ENCODE measurements around the gene LEUTX.
"Not testable (repeated sequence)": the region's sequence is repeated elsewhere in the genome, so short reads cannot be mapped to it uniquely, and the experiment has no call there.

The LEUTX gene, protein sequence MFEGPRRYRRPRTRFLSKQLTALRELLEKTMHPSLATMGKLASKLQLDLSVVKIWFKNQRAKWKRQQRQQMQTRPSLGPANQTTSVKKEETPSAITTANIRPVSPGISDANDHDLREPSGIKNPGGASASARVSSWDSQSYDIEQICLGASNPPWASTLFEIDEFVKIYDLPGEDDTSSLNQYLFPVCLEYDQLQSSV
- 0 reads per million in 2 donors for total RNA-seq

DNA sequence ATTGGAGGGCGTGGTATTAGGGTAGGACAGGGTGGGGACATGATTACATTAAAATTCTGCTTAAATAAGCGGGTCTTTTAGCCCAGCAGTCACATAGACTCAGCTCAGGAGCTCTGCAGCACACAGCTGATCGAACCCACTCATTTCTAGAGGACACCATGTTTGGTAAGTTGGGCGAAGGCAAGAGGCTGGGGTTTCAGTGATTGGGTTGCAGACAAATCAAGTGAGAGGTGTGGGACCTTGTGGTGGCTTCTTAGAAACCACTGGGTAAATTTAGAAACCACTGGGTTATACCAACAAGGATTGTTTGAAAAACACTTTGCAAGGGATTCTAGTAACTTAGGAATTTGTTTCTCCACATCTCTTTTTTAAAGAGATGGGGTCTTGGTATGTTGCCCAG lies at the start of gene LEUTX:
LEUTX (plus strand) TSS at position 92 of the 400 bp plus-strand sequence; CDS start at position 159, 67 bp downstream.
- DNase-seq = peak in 1 of 5 experiments; percentile 93

DNA sequence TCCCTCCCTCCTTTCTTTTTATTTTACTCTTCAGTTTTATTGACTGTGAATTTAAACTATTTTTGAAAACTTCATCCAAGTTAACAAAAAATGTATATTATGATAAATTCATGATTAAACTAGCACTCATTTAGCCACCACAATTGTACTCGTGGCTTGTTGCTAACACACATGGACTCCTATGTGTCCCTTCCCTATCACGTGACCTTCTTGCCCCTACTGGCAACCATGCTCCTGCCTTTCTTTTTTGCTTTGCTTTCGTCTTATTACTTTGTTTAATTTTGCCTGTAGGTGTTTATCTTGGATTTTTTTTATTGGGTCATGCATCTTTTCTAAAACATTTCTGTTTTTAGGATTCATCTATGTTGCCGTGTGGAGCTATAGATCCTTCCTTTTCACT lies 49.1 kb upstream of the LEUTX start:
- DNase-seq = no peak

DNA sequence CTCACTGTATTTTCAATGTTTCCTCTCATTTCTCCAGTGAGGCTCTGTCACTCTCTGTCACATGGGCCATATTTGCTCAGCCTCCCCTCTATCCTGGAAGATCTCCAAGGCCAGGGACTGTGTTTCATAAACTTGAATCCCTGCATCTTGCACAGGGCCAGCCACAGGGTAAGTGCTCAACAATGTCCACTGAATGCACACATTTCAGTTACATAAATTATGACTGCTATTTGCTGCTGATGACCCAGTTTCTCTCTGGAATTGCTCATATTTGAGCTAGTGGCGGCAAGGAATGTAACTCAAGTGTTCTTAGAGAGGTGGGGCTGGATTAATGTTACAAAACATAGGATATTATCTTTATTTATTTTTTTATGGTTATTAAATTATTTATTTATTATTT lies 47.0 kb upstream of the LEUTX start:
- DNase-seq = no peak

DNA sequence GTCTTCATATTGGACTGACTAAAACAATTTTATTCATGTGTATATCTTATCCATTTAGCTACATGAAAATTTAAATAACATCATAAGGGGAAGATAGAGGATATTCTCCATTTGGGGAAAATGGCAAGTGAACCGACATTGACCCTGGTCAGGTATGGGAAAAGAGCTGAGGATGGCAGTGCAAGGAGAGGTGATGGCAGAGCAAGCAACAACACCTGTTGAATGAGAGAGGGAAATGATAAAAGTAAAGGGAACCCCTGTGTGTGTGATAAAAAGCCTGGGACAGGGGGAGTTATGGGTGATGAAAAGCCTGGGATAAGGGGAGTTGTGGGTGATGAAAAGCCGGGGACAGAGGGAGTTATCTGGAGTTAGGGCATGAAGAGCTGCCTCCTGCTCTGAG lies 44.8 kb upstream of the LEUTX start:
- no peak for DNase-seq

DNA sequence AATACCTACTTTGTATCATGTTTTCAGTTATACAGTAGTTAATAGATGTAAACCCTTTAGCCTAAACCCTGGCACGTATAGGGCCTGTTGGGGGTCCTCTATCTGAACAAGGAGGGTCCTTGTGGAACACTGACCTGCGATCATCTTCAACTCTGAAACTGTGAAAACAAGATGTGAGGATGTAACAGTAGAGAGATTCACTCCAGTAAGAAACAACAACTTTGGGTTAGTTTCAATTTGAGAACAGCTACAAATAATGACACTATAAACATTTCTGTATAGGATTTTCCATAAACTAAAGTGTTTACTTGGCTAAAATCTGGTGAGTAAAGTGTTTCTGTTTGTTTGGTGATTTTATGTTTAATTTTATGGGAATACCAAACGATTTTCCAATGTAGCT lies 43.0 kb upstream of the LEUTX start:
- no peak for DNase-seq

DNA sequence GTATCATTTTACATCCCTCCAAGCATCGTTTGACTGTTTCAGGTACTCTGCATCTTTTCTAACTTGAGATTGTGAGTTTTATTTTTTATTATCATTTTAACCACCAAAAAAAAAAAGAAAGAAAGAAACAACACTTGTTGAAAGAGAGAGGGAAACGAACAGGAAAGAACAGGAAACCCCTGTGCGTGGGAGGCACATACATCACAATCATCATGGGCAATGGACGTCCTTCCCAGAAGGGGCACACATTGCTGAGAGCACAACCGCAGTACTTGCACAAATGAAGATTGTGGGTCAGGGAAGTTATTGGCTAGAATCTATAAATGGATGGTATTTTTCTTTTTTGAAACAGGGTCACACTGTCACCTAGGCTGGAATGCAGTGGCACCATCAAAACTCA lies 42.6 kb upstream of the LEUTX start:
- no peak for DNase-seq

DNA sequence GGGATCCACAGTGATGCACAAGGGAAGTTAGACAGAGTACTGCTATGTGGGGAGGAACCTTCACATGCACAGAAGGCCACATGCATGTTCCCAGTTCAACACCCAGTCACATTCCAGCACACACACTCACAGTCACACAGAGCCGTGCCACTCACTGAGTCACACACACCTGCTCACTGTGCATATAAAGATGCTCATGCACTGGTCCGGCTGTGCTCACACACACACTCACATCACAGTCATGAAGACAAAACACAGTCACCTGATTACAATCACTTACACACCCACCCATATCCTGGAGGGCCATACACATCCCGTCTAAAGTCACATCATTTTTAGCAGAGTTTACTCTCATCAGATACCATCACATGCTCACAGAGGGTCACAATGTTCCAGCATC lies 41.3 kb upstream of the LEUTX start:
- peak in 1 of 5 experiments; percentile 72 for DNase-seq

DNA sequence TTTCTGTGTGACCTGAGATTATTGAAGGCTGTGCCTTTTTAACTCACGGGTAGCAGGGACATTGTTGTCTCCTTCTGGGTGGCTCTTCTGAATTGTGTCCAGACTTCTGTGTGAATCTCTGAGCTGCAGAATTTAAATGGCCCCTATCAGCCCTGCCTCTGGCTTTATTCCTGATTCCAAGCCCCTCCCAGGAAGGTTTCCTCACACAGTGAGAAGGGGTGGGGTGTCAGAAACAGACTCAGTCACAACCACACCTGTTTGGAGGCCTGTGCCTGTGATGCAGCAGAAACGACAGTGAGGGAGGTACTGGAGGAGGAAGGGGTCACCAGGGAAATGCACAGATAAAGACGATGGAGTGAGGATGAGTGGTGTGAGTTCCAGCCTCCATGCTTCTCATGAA lies 40.8 kb upstream of the LEUTX start, which contains the start of gene CLC:
CLC (minus strand) TSS at position 139 of the 400 bp plus-strand sequence; CDS start at position 62, 77 bp downstream.
- DNase-seq = no peak

DNA sequence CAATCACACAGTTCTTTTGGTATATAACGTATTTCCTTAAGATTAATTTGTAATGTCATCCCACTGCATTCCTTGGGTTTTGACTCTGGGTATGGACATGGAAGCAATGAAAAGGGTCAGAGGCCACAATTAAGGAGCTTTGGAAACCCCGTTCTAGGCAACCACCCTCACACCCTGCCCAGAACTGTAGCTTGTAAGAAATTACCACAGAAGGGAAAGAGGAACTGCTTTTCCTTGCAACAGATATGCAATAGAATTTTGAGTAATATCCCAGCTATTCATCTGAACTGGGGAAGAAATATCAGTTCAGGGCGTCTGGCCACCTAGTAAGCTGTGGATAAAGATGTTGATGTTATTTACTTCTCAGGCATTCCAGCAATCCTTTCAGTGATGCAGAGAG lies 39.8 kb upstream of the LEUTX start:
- no peak for DNase-seq

DNA sequence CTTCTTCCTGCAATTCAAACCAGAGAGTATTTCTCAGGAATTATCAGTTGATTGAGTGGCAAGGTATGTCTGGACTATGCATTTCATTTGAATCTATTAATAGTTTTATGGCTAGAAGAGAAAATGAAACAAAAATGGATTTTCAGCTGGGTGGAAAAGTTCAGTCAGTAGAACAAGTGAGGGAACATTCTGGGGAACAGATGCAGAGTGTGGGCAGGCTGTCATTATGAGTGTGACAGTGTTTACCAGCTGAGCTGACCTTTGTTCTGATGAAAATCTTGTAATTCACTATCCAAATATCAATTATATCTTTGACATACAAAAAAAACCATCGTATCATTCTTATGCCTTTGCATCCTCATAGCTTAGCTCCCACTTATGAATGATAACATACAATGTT lies 38.3 kb upstream of the LEUTX start:
- peak in 1 of 5 experiments; percentile 46 for DNase-seq

DNA sequence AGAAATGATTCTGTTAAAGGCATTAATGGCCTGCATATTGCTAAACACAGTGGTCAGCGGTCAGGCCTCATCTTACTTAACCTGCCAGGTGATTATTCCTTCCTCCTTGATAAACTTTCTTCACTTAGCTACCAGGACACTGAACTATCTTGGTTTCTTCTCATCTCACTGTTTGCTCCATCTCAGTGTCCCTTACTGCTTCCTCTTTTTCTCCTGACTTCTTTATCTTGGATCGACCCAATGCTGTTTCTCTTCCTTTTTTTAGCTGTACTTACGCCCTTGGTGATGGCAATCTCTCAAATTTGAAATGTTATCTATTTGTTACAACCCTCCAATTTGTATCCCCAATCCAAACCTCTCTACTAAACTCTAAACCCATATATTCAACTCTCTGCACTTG lies 33.0 kb upstream of the LEUTX start:
- no peak for DNase-seq

DNA sequence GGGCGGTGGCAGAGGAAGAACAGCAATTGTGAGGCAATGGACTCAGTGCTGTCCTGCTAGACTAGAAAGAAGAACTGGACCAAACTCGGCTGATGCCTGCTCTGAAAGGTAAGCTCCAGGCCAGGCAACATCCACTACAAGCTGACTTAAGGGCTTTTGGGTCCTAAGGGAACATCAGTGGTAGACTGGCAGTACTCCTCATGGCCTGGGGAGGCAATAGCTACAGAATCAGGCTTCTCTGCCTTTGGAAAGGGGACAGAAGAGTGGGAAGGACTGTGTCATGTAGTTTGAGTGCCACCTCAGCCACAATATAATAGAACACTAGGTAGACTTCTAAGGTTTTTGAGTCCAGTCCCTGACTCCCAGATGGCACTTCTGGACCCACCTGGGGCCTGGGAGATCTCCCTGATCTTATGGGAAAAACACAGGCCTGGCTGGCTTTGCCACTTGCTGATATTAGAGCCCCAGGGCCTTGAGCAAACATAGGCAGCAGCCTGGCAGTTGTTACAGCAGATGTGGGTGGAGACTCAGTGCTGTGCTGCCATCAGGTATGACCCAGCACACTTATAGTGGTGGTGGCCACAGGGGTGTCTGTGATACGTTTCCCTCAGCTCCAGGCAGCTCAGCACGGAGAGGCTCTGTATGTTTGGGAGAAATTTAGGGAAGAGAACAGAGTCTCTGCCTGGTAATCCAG lies 31.7 kb upstream of the LEUTX start:
- DNase-seq = no peak

DNA sequence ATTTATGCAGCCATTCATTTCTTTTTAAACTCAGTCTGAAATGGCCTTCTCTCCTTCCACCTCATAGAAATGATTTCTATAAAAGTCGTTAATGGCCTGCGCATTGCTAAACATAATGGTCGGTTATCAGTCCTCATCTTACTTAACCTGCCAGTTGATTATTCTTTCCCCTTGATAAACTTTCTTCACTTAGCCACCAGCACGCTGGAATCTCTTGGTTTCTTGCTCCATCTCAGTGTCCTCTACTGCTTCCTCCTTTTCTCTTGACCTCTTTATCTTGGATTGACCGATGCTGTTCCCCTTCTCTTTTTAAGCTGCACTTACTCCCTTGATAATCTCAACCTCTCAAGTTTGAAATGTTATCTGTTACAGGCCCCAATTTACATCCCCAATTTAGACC lies 28.7 kb upstream of the LEUTX start:
- DNase-seq = no peak

DNA sequence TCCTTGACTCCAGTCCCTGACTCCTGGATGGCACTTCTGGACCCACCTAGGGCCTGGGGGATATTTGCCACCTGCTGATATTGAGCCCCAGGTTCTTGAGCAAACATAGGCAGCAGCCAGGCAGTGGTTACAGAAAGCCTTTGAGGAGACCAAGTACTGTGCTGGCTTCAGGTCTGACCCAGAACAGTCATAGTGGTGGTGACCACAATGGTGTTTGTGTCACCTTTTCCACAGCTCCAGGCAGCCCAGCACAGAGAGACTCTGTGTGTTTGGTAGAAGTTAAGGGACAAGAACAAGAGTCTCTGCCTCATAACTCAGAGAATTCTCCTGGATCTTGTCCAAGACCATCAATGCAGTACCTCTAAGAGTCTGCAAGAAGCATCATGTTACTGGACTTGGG lies 26.3 kb upstream of the LEUTX start:
- DNase-seq = peak in 1 of 5 experiments; percentile 44

DNA sequence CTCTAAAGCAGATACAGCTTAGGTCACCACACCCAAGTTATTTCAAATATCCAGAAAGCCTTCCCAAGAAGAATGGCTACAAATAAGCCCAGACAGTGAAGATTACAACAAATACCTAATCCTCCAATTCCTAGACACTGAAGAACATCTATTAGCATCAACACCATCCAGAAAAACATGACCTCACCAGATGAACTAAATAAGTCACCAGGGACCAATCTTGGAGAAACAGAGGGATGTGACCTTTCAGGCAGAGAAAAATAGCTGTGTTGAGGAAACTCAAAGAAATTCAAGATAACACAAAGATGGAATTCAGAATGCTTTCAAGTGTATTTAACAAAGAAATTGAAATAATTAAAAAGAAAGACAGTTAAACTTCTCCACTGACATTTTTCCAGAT lies 25.9 kb upstream of the LEUTX start:
- no peak for DNase-seq

DNA sequence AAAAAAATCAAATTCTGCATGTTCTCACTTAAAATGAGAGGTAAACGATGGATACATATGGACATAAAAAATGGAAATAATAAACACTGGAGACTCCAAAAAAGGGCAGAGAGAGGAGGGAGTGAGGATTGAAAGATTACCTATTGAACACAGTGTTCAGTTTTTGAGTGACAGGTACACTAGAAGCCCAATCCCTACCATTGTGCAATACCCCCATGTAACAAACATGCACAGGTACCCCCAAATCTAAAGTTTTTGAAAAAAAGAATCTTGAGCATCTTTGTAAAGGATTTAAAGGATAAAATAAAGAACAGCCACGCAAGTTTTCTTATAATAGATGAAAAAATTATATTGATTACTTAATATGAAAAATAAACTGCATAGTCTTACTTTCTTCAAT lies 24.1 kb upstream of the LEUTX start:
- no peak for DNase-seq

DNA sequence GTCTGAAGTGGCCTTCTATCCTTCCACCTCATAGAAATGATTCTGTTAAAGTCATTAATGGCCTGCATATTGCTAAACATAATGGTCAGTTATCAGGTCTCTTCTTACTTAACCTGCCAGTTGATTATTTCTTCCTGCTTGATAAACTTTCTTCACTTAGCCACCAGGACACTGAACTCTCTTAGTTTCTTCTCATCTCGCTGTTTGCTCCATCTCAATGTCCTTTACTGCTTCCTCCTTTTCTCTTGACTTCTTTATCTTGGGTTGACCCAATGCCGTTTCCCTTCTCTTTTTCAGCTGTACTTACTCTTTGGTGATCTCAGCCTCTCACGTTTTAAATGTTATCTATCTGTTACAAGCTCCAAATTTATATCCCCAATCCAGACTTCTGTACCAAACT lies 23.7 kb upstream of the LEUTX start:
- DNase-seq = no peak

DNA sequence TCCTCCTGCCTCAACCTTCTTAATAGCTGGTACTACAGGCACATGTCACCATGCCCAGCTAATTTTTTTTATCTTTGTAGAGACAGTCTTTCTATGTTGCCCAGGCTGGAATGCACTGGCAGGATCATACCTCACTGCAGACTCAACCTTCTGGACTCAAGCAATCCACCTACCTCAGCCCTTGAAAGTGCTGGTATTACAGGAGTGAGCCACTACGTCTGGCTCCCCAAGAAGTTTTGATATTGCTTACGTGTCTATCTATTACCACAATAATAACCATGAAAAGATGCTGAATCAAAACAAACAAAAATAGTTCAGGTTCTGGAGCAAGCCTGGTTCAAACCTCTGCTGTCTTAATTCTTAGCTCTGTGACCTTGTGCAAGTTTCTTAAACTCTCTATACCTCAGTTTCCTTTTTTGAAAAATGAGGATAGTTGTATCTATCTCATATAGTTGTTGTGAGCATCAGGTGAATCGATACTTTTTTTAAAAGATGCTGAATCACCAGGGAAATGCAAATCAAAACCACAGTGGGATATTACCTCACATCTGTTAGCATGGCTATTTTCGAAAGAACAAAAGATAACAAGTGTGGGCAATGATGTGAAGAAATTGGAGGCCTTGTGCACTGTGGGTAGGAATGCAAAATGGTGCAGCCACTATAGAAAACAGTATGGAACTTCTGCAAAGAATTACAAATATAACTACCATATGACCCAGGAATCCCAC lies 19.0 kb upstream of the LEUTX start:
- DNase-seq = peak in 1 of 5 experiments; percentile 70

DNA sequence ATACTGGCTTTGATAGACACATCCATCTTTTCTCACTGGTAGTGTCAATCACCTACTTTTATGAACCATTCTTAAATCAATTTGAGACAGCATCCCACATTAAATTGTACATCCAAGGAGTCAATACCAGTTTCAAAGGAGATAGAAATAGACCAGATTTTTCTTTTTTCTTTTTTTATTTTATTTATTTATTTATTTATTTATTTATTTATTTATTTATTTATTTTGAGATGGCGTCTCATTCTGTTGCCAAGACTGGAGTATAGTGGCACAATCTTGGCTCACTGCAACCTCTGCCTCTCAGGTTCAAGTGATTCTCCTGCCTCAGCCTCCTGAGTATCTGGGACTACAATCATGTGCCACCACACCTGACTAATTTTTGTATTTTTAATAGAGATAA lies 16.8 kb upstream of the LEUTX start:
- DNase-seq = not testable (repeated sequence)

DNA sequence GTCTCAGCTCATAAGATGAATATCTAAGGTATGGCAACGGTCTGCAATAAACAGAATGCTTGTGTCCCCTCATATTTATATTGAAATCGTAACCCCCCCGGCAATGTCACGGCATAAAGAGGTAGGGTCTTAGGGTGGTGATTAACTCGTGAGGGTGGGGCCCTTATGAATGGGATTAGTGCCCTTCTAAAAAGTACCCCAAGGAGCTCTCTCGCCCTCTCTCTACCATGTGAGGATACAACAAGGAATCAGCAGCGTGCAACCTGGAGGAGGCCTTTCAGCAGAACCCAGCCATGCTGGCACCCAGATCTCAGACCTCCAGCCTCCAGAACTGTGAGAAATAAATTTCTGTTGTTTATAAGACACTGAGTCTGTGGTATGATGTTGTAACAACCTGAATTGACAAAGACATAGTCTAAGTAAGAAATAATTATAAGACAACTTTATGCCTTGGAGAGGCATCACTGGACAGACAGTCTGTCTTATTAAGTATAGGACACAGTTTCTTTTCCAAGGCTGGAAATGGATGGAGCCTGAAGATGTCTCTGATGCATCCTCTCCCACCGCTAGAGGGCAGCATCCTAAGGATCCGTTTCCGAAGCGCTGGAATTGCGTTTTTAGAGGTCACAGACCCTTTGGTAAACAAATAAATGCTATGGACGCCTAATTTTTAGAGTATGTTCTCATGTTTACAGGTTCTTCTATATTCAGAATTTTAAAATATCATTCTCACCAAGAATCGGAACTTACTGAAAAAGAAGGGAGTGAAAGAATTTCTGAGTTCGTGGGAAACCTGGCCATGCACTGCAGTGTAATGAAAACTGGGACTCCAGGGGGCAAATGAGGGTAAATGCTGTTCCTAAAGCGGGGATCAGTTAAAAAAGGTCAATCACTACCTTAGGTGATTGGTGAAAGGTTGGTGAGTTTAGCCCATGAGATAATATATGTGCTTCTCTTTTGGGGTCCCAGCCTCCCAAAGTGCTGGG lies 13.3 kb upstream of the LEUTX start:
- DNase-seq = peak in 3 of 5 experiments; percentile 2 to 15 (median 14)

DNA sequence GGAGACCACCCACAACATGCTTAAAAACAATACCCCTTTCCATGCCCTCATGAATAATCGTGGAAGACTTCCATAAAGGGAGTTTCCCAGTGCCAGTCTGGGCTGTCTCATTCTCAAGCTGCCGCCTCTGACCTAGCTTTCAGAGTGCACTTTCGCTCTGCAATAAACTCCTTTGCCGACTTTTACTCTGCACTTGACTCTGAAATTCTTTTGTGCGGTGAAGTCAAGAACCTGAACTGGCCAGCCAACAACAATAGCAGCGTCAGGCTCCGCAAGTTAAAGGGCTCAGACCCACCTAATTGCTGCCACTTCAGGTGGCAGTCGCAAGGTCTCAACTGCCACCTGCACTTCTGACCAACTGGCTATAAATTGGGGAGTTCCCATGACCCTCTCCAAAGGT lies 10.3 kb upstream of the LEUTX start:
- DNase-seq = no peak

DNA sequence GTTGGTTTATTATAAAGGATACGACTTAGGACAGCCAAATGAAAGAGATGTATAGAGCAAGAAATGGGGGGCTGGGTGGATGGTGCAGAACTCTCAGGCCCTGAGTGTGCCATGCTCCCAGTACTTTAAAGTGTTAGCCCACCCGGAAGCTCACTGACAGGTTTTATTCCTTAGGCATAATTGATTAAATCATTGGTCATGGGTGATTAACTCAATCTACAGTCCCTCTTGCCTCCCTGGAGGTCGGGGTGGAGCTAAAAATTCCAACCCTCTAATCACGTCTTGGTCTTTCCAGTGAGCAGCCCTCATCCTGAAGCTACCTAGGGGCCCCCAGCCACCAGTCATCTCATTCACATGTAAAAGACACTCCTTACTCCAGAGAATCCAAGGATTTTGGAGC lies 9.9 kb upstream of the LEUTX start:
- DNase-seq = no peak

DNA sequence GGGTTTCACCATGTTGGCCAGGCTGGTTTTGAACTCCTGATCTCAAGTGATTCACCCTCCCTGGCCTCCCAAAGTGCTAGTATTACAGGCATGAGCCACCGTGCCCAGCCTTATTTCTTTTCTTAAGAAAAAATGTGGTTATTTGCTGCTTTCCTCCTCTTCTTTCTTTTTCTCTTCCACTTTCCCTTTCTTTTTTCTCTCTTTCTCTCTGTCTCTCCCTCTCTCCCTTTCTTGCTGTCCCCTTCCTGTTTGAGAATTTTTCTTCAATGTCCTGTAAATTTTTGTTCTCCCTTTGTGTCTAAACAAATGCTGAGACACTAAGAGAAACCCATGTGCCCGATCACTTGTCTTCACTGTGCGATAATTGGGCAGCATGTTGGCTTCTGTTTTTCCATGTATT lies 2.2 kb downstream of the LEUTX start:
- no peak for DNase-seq
